NCI-H748 treated with DMSO at 0.1 percent for 48 hours (cell line): Measurements from ENCODE around the gene SNAPC3.
A peak's percentile ranks its signal among the peaks of the same experiment; 100 is the strongest.
"Not testable (repeated sequence)": the region's sequence is repeated elsewhere in the genome, so short reads cannot be mapped to it uniquely, and the experiment has no call there.

Source experiments
- DNase-seq: peaks from one replicate; lab custom pipeline; 2025; lab: John Stamatoyannopoulos, UW

SNAPC3 gene

GRCh38 chr9:15423231-15423985 lies 732 bp downstream of the SNAPC3 start:
- DNase-seq = peak; percentile 33

GRCh38 chr9:15426019-15426418 lies 3.3 kb downstream of the SNAPC3 start:
- no peak for DNase-seq

- DNase-seq = not testable (repeated sequence)
Measured at GRCh38 chr9:15427702-15428101, 5.0 kb downstream of the SNAPC3 start.

DNA sequence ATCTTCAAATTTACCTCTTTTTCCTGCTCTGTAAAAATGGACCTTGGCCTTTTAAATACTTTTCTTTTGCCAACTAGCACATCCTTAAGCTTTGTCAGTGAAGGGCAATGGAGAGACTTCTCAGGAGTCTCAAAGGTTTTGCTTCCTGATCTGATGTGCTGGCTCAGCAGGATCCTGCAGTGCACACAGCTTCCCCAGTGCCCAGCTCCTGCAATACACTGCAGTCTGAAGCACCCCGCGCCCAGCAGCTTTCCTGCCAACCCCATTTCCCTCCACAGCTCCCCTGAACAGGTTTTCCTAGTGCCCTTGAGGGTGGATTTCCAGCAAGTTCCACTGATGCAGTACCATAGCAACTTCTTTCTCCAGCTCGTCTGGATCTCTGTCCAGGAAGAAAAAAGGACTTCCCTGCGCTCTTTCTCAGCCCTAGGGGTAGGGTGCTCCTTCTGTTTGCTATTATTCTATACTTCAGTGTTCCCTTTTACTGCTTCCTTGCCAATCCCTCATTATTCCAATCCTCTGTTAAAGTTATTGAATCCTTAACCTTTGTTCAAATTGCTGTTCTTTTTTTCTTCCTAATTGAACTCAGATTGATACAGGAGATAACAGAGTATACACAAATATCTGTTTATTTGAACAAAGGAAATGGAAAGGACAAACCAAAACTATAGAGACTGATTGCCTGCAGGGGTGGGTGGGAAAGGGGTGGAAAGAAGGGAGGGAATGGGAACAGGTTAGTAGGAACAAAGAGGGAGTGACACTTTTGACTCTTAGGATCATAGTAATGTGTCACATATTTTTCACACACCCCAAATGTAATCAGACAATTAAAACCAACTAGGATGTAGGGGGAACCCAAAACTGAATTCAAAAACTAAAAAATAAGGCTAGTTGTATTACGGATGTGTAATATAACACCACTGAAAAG lies 8.5 kb downstream of the SNAPC3 start:
- no peak for DNase-seq

DNA sequence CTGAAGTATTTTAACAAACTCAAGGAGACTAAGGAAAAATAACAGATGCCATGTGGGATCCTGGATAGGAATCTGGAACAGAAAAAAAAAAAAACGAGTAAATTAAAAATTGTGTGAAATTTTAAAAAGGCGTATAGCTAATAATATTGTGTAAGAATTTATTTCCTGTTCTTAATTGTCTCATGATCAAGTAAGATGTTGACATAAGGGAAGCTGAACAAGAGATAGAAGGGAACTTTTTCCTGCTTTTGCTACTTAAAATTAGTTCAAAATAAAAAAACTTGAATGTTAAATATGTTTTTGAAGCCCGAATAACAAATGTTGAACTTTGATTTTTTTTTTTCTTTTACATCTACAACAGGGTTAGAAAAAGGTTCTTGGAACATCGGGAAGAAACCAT lies 10.5 kb downstream of the SNAPC3 start:
- DNase-seq = no peak

DNA sequence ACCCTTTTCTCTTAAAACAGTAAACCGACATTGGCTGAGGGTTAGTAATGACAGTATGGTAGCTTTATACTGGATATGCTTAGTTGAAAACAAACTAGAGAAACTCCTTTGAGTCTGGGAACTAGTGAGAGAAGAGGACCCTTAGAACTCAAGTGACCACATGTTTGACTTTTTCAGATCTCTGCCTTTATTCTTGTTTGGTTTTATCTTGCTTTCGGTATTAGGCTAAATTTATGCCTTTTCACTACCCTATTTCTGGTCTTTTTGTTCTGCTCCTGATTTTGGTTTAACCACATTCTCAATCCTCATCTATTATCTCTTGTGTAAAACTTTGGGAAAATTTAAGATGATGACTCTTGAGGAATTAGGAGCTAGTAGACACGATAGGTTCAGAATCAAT lies 11.0 kb downstream of the SNAPC3 start:
- DNase-seq = no peak

- no peak for DNase-seq
Measured at GRCh38 chr9:15438891-15439290, 16.2 kb downstream of the SNAPC3 start.

DNA sequence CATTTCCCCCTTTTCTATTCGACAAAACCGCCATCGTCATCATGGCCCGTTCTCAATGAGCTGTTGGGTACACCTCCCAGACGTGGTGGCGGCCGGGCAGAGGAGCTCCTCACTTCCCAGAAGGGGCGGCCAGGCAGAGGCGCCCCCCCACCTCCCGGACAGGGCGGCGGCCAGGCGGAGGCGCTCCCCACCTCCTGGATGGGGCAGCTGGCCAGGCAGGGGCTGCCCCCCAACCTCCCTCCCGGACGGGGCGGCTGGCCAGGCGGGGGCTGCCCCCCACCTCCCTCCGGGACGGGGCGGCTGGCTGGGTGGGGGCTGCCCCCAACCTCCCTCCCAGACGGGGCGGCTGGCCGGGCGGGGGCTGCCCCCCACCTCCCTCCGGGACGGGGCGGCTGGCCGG lies 19.2 kb downstream of the SNAPC3 start:
- not testable (repeated sequence) for DNase-seq

DNA sequence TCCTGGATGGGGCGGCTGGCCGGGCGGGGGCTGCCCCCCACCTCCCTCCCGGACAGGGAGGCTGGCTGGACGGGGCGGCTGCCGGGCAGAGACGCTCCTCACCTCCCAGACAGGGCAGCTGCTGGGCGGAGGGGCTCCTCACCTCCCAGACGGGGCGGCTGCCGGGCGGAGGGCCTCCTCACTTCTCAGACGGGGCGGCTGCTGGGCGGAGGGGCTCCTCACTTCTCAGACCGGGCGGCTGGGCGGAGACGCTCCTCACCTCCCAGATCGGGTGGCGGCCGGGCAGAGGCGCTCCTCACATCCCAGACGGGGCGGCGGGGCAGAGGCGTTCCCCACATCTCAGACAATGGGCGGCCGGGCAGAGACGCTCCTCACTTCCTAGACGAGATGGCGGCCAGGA lies 19.6 kb downstream of the SNAPC3 start:
- DNase-seq = not testable (repeated sequence)

GRCh38 chr9:15444141-15444540 lies 21.5 kb downstream of the SNAPC3 start:
- no peak for DNase-seq

DNA sequence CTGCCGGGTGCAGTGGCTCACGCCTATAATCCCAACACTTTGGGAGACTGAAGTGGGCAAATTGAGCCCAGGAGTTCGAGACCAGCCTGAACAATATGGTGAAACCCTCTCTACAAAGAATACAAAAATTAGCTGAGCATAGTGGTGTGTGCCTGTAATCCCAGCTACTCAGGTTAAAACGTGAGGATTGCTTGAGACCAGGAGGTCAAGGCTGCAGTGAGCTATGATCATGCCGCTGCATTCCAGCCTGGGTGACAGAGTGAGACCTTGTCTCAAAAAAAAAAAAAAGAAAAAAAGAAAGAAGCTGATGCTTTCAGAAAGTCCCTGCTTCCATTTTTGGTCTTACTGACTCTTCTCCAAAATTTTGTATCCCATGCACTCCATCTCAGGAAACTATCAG lies 31.3 kb downstream of the SNAPC3 start:
- DNase-seq = no peak

- DNase-seq = no peak
Measured at GRCh38 chr9:15461056-15461455, 38.4 kb downstream of the SNAPC3 start.

DNA sequence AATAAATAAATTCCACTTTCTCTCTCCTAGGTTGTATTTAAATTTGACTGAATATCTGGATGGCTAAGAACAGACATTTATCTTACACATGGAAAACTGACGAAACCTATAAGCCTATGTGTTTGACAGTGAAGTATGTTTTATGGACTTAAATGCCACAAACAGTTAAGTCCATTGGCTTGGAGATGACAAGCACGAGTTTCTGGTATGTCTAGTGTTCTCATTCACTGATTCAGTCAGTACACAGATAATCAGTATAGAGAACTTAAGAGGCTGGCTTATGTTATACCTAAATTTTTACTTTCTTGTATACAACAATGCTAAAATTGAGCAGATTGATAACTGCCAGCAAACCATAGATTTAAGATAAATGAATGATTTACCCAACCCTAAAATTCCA lies 38.9 kb downstream of the SNAPC3 start:
- no peak for DNase-seq

- DNase-seq = peak; percentile 27
Measured at GRCh38 chr9:15468145-15468544, 45.5 kb downstream of the SNAPC3 start.

DNA sequence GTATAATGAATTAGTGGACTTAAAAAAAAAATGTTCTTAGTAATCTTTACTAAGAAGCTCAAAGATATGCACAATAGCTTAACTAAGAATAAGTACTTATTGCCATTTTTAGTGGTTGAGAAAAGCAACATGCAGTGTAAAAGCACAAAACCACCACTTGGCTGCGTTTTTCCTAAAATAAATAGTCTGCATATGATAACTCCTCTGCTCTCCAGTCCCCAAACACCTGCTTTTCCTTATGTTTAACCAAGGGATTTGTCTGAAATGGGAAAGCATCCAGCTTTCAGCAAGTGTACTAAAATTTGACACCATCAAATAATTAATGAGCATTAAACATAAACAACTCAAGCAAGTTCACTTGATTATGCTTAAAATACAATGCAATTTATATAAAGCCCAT lies 46.7 kb downstream of the SNAPC3 start:
- DNase-seq = peak; percentile 11

DNA sequence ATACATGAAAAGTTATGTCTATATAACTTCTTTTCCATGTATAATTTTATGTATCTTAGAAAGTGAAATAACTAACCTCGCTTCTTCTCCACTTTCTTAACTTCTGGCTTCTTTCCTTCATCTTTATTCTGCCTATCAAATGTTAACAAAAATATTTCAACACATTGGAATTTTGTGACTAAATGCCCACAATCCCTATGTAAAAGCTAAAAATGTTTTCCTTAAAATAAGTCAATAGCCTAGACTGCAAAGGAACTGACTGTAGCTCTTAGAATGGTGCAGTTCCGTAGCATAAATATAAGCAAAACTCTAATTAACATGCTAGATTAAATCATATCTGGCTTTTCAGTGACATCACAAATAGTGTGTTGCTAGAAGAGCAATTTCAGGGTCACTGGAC lies 47.2 kb downstream of the SNAPC3 start:
- peak; percentile 8 for DNase-seq

- DNase-seq = no peak
Measured at GRCh38 chr9:15475923-15476536, 53.4 kb downstream of the SNAPC3 start.

- no peak for DNase-seq
Measured at GRCh38 chr9:15480028-15480427, 57.4 kb downstream of the SNAPC3 start.

DNA sequence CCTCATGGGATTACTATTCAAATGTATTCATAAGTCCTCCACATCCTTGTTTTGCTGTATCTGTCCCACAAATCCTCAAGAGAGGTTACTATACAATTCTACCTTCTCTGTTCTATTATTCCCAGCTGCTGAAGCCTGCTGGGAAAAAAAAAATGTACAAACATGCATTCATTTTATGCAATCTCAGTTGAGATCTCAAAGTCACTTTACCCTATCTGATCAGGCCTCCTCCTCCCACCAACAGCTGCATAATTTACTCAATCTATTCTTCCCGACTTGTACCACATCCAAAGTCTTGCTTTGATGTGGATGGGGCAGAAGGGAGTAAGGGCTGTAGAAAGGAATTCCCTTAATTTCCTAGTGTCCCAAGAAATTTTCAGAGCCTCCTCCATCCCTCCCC lies 59.5 kb downstream of the SNAPC3 start:
- no peak for DNase-seq

GRCh38 chr9:15484802-15485201 lies 62.1 kb downstream of the SNAPC3 start:
- DNase-seq = no peak

GRCh38 chr9:15485836-15486666 lies 63.4 kb downstream of the SNAPC3 start:
- DNase-seq = no peak

- no peak for DNase-seq
Measured at GRCh38 chr9:15491950-15492349, 69.3 kb downstream of the SNAPC3 start.
